Measurements from ENCODE around the gene PPP1R26.

PPP1R26 gene

GRCh38 chr9:135502168-135502872 lies 22.7 kb downstream of the PPP1R26 start:
- Mint-ChIP-seq H3K4me3 (peak overlapping the region; percentile 89 to 96), H3K36me3 (peaks cover 36 to 46% of the 10 kb centered on the region in 2 donors), H3K9me3 (peaks cover 0 to 3% of the 10 kb centered on the region in 2 donors), H3K4me1 (peaks cover 21 to 43% of the 10 kb centered on the region in 2 donors), H3K27me3 (peaks cover 7 to 9% of the 10 kb centered on the region in 2 donors), H3K27ac (no peak overlapping the region)
- no peak for DNase-seq
- no peak for ATAC-seq (replicated peaks)

- peaks cover 39 to 48% of the 10 kb centered on the region in 2 donors for H3K36me3 Mint-ChIP-seq
- peak overlapping the region in 1 of 2 donors; percentile 2 for H3K4me3 Mint-ChIP-seq
- peaks cover 1 to 4% of the 10 kb centered on the region in 2 donors for H3K9me3 Mint-ChIP-seq
- H3K27ac Mint-ChIP-seq, result peak overlapping the region; percentile 76
- no peak for ATAC-seq (replicated peaks)
- peaks cover 6 to 7% of the 10 kb centered on the region in 2 donors for H3K27me3 Mint-ChIP-seq
- no peak for DNase-seq
- peaks cover 21 to 43% of the 10 kb centered on the region in 2 donors for H3K4me1 Mint-ChIP-seq
Measured at GRCh38 chr9:135502873-135503321, 23.3 kb downstream of the PPP1R26 start.

GRCh38 chr9:135503371-135504261 lies 24.0 kb downstream of the PPP1R26 start:
- Mint-ChIP-seq H3K9me3 (peaks cover 7 to 11% of the 10 kb centered on the region in 2 donors), H3K36me3 (peaks cover 43 to 51% of the 10 kb centered on the region in 2 donors), H3K27ac (no peak overlapping the region), H3K4me1 (peaks cover 21 to 43% of the 10 kb centered on the region in 2 donors), H3K27me3 (peaks cover 0 to 7% of the 10 kb centered on the region in 2 donors), H3K4me3 (no peak overlapping the region)
- DNase-seq, result no peak
- ATAC-seq (replicated peaks), result no peak

- Mint-ChIP-seq H3K27me3 (peaks cover 0 to 7% of the 10 kb centered on the region in 2 donors), H3K27ac (peak overlapping the region; percentile 3), H3K4me3 (no peak overlapping the region), H3K9me3 (peaks cover 13 to 21% of the 10 kb centered on the region in 2 donors), H3K36me3 (peaks cover 43 to 59% of the 10 kb centered on the region in 2 donors), H3K4me1 (peaks cover 16 to 36% of the 10 kb centered on the region in 2 donors)
- ATAC-seq (replicated peaks) (peak; percentile 26 to 34), DNase-seq (peak; percentile 29)
Measured at GRCh38 chr9:135504262-135505243, 25.0 kb downstream of the PPP1R26 start.

GRCh38 chr9:135505406-135506187 lies 26.0 kb downstream of the PPP1R26 start:
- H3K4me3 Mint-ChIP-seq, result no peak overlapping the region
- H3K36me3 Mint-ChIP-seq, result peaks cover 42 to 56% of the 10 kb centered on the region in 2 donors
- DNase-seq (no peak), ATAC-seq (replicated peaks) (no peak)
- H3K9me3 Mint-ChIP-seq, result peaks cover 15 to 21% of the 10 kb centered on the region in 2 donors
- H3K4me1 Mint-ChIP-seq, result peaks cover 13 to 34% of the 10 kb centered on the region in 2 donors
- peak overlapping the region; percentile 3 for H3K27ac Mint-ChIP-seq
- peaks cover 0 to 7% of the 10 kb centered on the region in 2 donors for H3K27me3 Mint-ChIP-seq

- no peak for ATAC-seq (replicated peaks)
- Mint-ChIP-seq H3K27me3 (peaks cover 0 to 7% of the 10 kb centered on the region in 2 donors), H3K9me3 (peaks cover 15 to 21% of the 10 kb centered on the region in 2 donors), H3K4me1 (peaks cover 13 to 29% of the 10 kb centered on the region in 2 donors), H3K4me3 (no peak overlapping the region), H3K36me3 (peaks cover 42 to 55% of the 10 kb centered on the region in 2 donors), H3K27ac (no peak overlapping the region)
- DNase-seq, result no peak
Measured at GRCh38 chr9:135506327-135507103, 26.9 kb downstream of the PPP1R26 start.

GRCh38 chr9:135507104-135508035 lies 27.8 kb downstream of the PPP1R26 start:
- Mint-ChIP-seq H3K9me3 (peaks cover 15 to 21% of the 10 kb centered on the region in 2 donors), H3K4me1 (peaks cover 8 to 20% of the 10 kb centered on the region in 2 donors), H3K4me3 (no peak overlapping the region), H3K27ac (no peak overlapping the region), H3K27me3 (peaks cover 0 to 11% of the 10 kb centered on the region in 2 donors), H3K36me3 (peaks cover 38 to 46% of the 10 kb centered on the region in 2 donors)
- no peak for ATAC-seq (replicated peaks)
- DNase-seq, result no peak

- Mint-ChIP-seq H3K36me3 (peaks cover 32 to 37% of the 10 kb centered on the region in 2 donors), H3K27me3 (peaks cover 0 to 15% of the 10 kb centered on the region in 2 donors), H3K27ac (no peak overlapping the region), H3K4me1 (peaks cover 6 to 12% of the 10 kb centered on the region in 2 donors), H3K4me3 (no peak overlapping the region), H3K9me3 (peaks cover 15 to 21% of the 10 kb centered on the region in 2 donors)
- no peak for DNase-seq
- ATAC-seq (replicated peaks), result no peak
Measured at GRCh38 chr9:135508211-135508820, 28.7 kb downstream of the PPP1R26 start.

GRCh38 chr9:135509458-135509857 lies 29.9 kb downstream of the PPP1R26 start:
- no peak for DNase-seq

GRCh38 chr9:135512241-135512603 lies 32.6 kb downstream of the PPP1R26 start:
- Mint-ChIP-seq H3K4me1 (peaks cover 0 to 2% of the 10 kb centered on the region in 2 donors), H3K9me3 (peaks cover 15 to 19% of the 10 kb centered on the region in 2 donors), H3K4me3 (no peak overlapping the region), H3K27ac (no peak overlapping the region), H3K27me3 (peaks cover 0 to 30% of the 10 kb centered on the region in 2 donors), H3K36me3 (peaks cover 7 to 14% of the 10 kb centered on the region in 2 donors)
- DNase-seq (no peak), ATAC-seq (replicated peaks) (no peak)

More at GRCh38 chr9:135509458-135509857, 29.9 kb downstream of the PPP1R26 start:
- Mint-ChIP-seq H3K27ac (no peak overlapping the region), H3K36me3 (peaks cover 22 to 25% of the 10 kb centered on the region in 2 donors), H3K27me3 (peaks cover 0 to 15% of the 10 kb centered on the region in 2 donors), H3K9me3 (peaks cover 15 to 21% of the 10 kb centered on the region in 2 donors), H3K4me3 (no peak overlapping the region), H3K4me1 (peaks cover 4 to 8% of the 10 kb centered on the region in 2 donors)
- no peak for ATAC-seq (replicated peaks)

- no peak for ATAC-seq (replicated peaks)
- peak overlapping the region; percentile 39 for H3K27ac Mint-ChIP-seq
- peaks cover 4 to 11% of the 10 kb centered on the region in 2 donors for H3K36me3 Mint-ChIP-seq
- DNase-seq, result no peak
- H3K9me3 Mint-ChIP-seq, result peaks cover 13 to 16% of the 10 kb centered on the region in 2 donors
- peaks cover 0 to 34% of the 10 kb centered on the region in 2 donors for H3K27me3 Mint-ChIP-seq
- no peak overlapping the region for H3K4me3 Mint-ChIP-seq
- peaks cover 0 to 2% of the 10 kb centered on the region in 2 donors for H3K4me1 Mint-ChIP-seq
Measured at GRCh38 chr9:135512904-135513303, 33.3 kb downstream of the PPP1R26 start.

Measured in stimulated activated naive B cell treated with anti-CD40 and anti-IgM and Interleukin-4, amounts not matched to agents 10 μg/mL and 1 μg/mL and 100 μg/mL, for 72 hours (primary cell).